GM23248 (cell line): ENCODE results near the gene GLCCI1. TPM values are rescaled to one million over a fixed set of nuclear protein-coding genes. Genes with fewer than 3 reads are reported as not detected.

ENCODE experiments used
- DNase-seq: peaks from one replicate; pipeline ENCODE4 v3.0.0-alpha.2; 2015
- H2AFZ ChIP-seq: fragments of 200-600 bp; sonication (generic); 2 replicates; pipeline ENCODE4 v1.6.1; 2016; ENCODE audit warnings: antibody characterized with exemption
- H3F3A ChIP-seq: fragments of 200-600 bp; sonication (generic); 2 replicates; pipeline ENCODE4 v1.6.1; 2016; ENCODE audit warnings: mild to moderate bottlenecking, antibody characterized with exemption, mixed run types; ENCODE audit not compliant: insufficient read depth
- H3K27ac ChIP-seq: fragments of 200-600 bp; sonication (generic); 2 replicates; pipeline ENCODE4 v1.5.1; 2016; ENCODE audit warnings: mild to moderate bottlenecking
- H3K27me3 ChIP-seq: fragments of 200-600 bp; sonication (generic); replicated peaks from 2 replicates; pipeline ENCODE4 v1.6.1; 2016; ENCODE audit warnings: mild to moderate bottlenecking; ENCODE audit not compliant: insufficient read depth
- H3K36me3 ChIP-seq: fragments of 200-600 bp; sonication (generic); 2 replicates; pipeline ENCODE4 v1.6.1; 2016; ENCODE audit warnings: low read depth, mild to moderate bottlenecking
- H3K4me1 ChIP-seq: fragments of 200-600 bp; sonication (generic); 2 replicates; pipeline ENCODE4 v1.6.1; 2016; ENCODE audit warnings: mild to moderate bottlenecking; ENCODE audit not compliant: insufficient read depth
- H3K4me2 ChIP-seq: fragments of 200-600 bp; sonication (generic); one replicate; pipeline ENCODE4 v1.6.1; 2016; ENCODE audit warnings: mild to moderate bottlenecking; ENCODE audit not compliant: unreplicated experiment
- H3K4me3 ChIP-seq: fragments of 200-600 bp; sonication (generic); 2 replicates; pipeline ENCODE4 v1.5.1; 2016; ENCODE audit warnings: mild to moderate bottlenecking
- H3K79me2 ChIP-seq: fragments of 200-600 bp; sonication (generic); 2 replicates; pipeline ENCODE4 v1.6.1; 2016; ENCODE audit warnings: mild to moderate bottlenecking; ENCODE audit not compliant: insufficient read depth
- H3K9ac ChIP-seq: fragments of 200-600 bp; sonication (generic); 2 replicates; pipeline ENCODE4 v1.6.1; 2016; ENCODE audit warnings: mild to moderate bottlenecking
- H3K9me2 ChIP-seq: fragments of 200-600 bp; sonication (generic); 2 replicates; pipeline ENCODE4 v1.6.1; 2016; ENCODE audit warnings: mixed run types, mild to moderate bottlenecking, moderate library complexity; ENCODE audit not compliant: insufficient read depth
- H3K9me3 ChIP-seq: fragments of 200-600 bp; sonication (generic); one replicate; pipeline ENCODE4 v1.6.1; 2017; ENCODE audit warnings: low read depth
- H4K20me1 ChIP-seq: fragments of 200-600 bp; sonication (generic); 2 replicates; pipeline ENCODE4 v1.6.0; 2016; ENCODE audit not compliant: insufficient read depth
- EZH2 ChIP-seq: fragments of 200-600 bp; sonication (generic); IDR thresholded peaks from 2 replicates; pipeline ENCODE4 v1.6.1; 2018; ENCODE audit warnings: antibody characterized with exemption, mild to moderate bottlenecking; ENCODE audit not compliant: insufficient read depth, poor library complexity, severe bottlenecking
- EZH2phosphoT487 ChIP-seq: fragments of 200-600 bp; sonication (generic); IDR thresholded peaks from 2 replicates; pipeline ENCODE4 v1.6.1; 2018; ENCODE audit warnings: antibody characterized with exemption, moderate library complexity, mild to moderate bottlenecking, low read depth; ENCODE audit not compliant: insufficient read depth
- WGBS, 2 experiments: methylation state at CpG; one replicate each; pipeline ENCODE4 v1.1.6; 2015 to 2017; ENCODE audit warnings: low lambda C conversion rate in 2 of 2, low coverage in 1 of 2; ENCODE audit errors: missing lambda C conversion rate in 2 of 2; 5-methylcytosine and 5-hydroxymethylcytosine counted together
- in situ Hi-C: fragments of 300-500 bp; cut with MboI; formaldehyde crosslinking; loops from 2 replicates; pipeline ENCODE4 v1.15.0; 2020
- polyA plus RNA-seq: library from polyadenylated mRNA; unstranded; fragments of >200 nt; fragmentation: Nextera tagmentation; extraction: Ambion mirVana; gene quantifications from 2 replicates; pipeline ENCODE4 v1.2.1, GENCODE V29; 2016
- total RNA-seq: library from RNA; depleted of rRNA; stranded (reverse); fragments of >200 nt; shearing (Covaris generic); gene quantifications from 2 replicates; pipeline ENCODE4 v1.2.3, GENCODE V29; 2014

GLCCI1 gene
- total and polyA plus RNA-seq, 2 experiments from 2014 or later: 2.5 to 3.0 TPM

- Histone ChIP-seq H3F3A (no peaks in the 10 kb centered on the region), H3K27ac (no peak overlapping the region), H3K36me3 (no peaks in the 10 kb centered on the region), H3K9me3 (no peaks in the 10 kb centered on the region), H3K79me2 (no peaks in the 10 kb centered on the region), H2AFZ (no peak overlapping the region), H4K20me1 (no peaks in the 10 kb centered on the region), H3K4me1 (no peaks in the 10 kb centered on the region), H3K4me3 (no peak overlapping the region), H3K4me2 (no peak overlapping the region), H3K9ac (no peak overlapping the region), H3K9me2 (no peaks in the 10 kb centered on the region), H3K27me3 (no peaks in the 10 kb centered on the region)
- in situ Hi-C loops: no loop called here
- no peak for DNase-seq
- WGBS, 2 experiments: 96 to 100% methylated on average over 3 of the region's 3 CpGs
- TF ChIP-seq EZH2phosphoT487: no peak
- no peak for TF ChIP-seq EZH2
Measured at GRCh38 chr7:7932553-7932952, 36.0 kb upstream of the GLCCI1 start.

- H3K4me1 ChIP-seq: no peaks in the 10 kb centered on the region
- no peaks in the 10 kb centered on the region for H3K36me3 ChIP-seq
- no peak overlapping the region for H3K9ac ChIP-seq
- H3K4me2 ChIP-seq: no peak overlapping the region
- H4K20me1 ChIP-seq: no peaks in the 10 kb centered on the region
- H2AFZ ChIP-seq: no peak overlapping the region
- H3K9me2 ChIP-seq: 0 out of 2 replicates have a peak, but pooled peaks cover 5% of the 10 kb centered on the region
- H3F3A ChIP-seq: no peaks in the 10 kb centered on the region
- no peak overlapping the region for H3K27ac ChIP-seq
- no peaks in the 10 kb centered on the region for H3K79me2 ChIP-seq
- H3K9me3 ChIP-seq: no peaks in the 10 kb centered on the region
- WGBS, 2 experiments: 50 to 83% methylated on average over 1 of the region's 1 CpG
- no peaks in the 10 kb centered on the region for H3K27me3 ChIP-seq
- no peak for TF ChIP-seq EZH2
- in situ Hi-C loops: no loop called here
- H3K4me3 ChIP-seq: no peak overlapping the region
- DNase-seq: no peak
Measured at GRCh38 chr7:7933915-7934526, 34.6 kb upstream of the GLCCI1 start.

- H3K79me2 ChIP-seq: no peaks in the 10 kb centered on the region
- H4K20me1 ChIP-seq: no peaks in the 10 kb centered on the region
- H2AFZ ChIP-seq: no peak overlapping the region
- H3K9me3 ChIP-seq: no peaks in the 10 kb centered on the region
- no peak for DNase-seq
- TF ChIP-seq EZH2 (no peak), EZH2phosphoT487 (no peak)
- no peak overlapping the region for H3K27ac ChIP-seq
- H3K9me2 ChIP-seq: 0 out of 2 replicates have a peak, but pooled peaks cover 5% of the 10 kb centered on the region
- H3F3A ChIP-seq: no peaks in the 10 kb centered on the region
- WGBS, 2 experiments: 65 to 69% methylated on average over 4 of the region's 4 CpGs
- no peak overlapping the region for H3K4me3 ChIP-seq
- no peak overlapping the region for H3K9ac ChIP-seq
- H3K27me3 ChIP-seq: no peaks in the 10 kb centered on the region
- no peaks in the 10 kb centered on the region for H3K36me3 ChIP-seq
- no peaks in the 10 kb centered on the region for H3K4me1 ChIP-seq
- H3K4me2 ChIP-seq: no peak overlapping the region
- in situ Hi-C loops: no loop called here
Measured at GRCh38 chr7:7934945-7935344, 33.7 kb upstream of the GLCCI1 start.

GRCh38 chr7:7938471-7938870 lies 30.1 kb upstream of the GLCCI1 start:
- H3K9ac ChIP-seq: no peak overlapping the region
- in situ Hi-C loops: no loop called here
- H3K4me2 ChIP-seq: no peak overlapping the region
- TF ChIP-seq EZH2 (no peak), EZH2phosphoT487 (no peak)
- H3K4me1 ChIP-seq: no peaks in the 10 kb centered on the region
- no peaks in the 10 kb centered on the region for H4K20me1 ChIP-seq
- H2AFZ ChIP-seq: no peak overlapping the region
- no peaks in the 10 kb centered on the region for H3K36me3 ChIP-seq
- DNase-seq: no peak
- H3K4me3 ChIP-seq: no peak overlapping the region
- 0 out of 2 replicates have a peak, but pooled peaks cover 5% of the 10 kb centered on the region for H3K9me2 ChIP-seq
- H3K27me3 ChIP-seq: no peaks in the 10 kb centered on the region
- H3K27ac ChIP-seq: no peak overlapping the region
- WGBS, 2 experiments: 82% methylated on average over 6 of the region's 6 CpGs
- no peaks in the 10 kb centered on the region for H3F3A ChIP-seq
- H3K79me2 ChIP-seq: no peaks in the 10 kb centered on the region
- H3K9me3 ChIP-seq: no peaks in the 10 kb centered on the region

GRCh38 chr7:7943951-7944350 lies 24.6 kb upstream of the GLCCI1 start:
- Histone ChIP-seq H3K4me2 (no peak overlapping the region), H4K20me1 (no peaks in the 10 kb centered on the region), H3K4me3 (no peak overlapping the region), H2AFZ (no peak overlapping the region), H3K79me2 (no peaks in the 10 kb centered on the region), H3K27me3 (no peaks in the 10 kb centered on the region), H3K36me3 (no peaks in the 10 kb centered on the region), H3K9me3 (no peaks in the 10 kb centered on the region), H3K4me1 (no peaks in the 10 kb centered on the region), H3F3A (no peaks in the 10 kb centered on the region), H3K9me2 (no peaks in the 10 kb centered on the region), H3K9ac (no peak overlapping the region), H3K27ac (no peak overlapping the region)
- no peak for DNase-seq
- in situ Hi-C loops: no loop called here
- TF ChIP-seq EZH2phosphoT487 (no peak), EZH2 (no peak)
- 82 to 90% methylated on average over 1 of the region's 1 CpG for WGBS, 2 experiments
